H1 (cell line): ENCODE results near the gene AGBL5. TPM values are rescaled to one million over a fixed set of nuclear protein-coding genes. Genes with fewer than 3 reads are reported as not detected.

Experiments used
- CTBP2 ChIP-seq: IDR thresholded peaks from 2 replicates; pipeline ENCODE4 v1.7.0; 2011; ENCODE audit warnings: borderline replicate concordance, mild to moderate bottlenecking, moderate library complexity, mixed read lengths, low read length; ENCODE audit not compliant: insufficient read depth, insufficient read length
- GTF2F1 ChIP-seq: IDR thresholded peaks from 2 replicates; pipeline ENCODE4 v1.6.1; 2012; ENCODE audit warnings: low read depth, low read length, improper control_type of control experiment, borderline replicate concordance
- RFX5 ChIP-seq: IDR thresholded peaks from 2 replicates; pipeline ENCODE4 v1.6.1; 2011; ENCODE audit warnings: low read depth, low read length, improper control_type of control experiment, borderline replicate concordance
- RNF2 ChIP-seq: fragments of 200-900, 300-1000 bp; sonication (generic); IDR thresholded peaks from 2 replicates; pipeline ENCODE4 v1.7.1; 2016; ENCODE audit warnings: borderline replicate concordance, low read depth, mild to moderate bottlenecking, antibody characterized with exemption, low read length; ENCODE audit not compliant: poor library complexity, severe bottlenecking; ENCODE audit errors: missing control alignments
- polyA plus RNA-seq, 7 experiments: library from polyadenylated mRNA; depleted of rRNA in 3 of 7; stranded (reverse) in 5 of 7; unstranded in 2 of 7; fragments of >200 nt in 5 of 7; fragments of 200-250 nt in 2 of 7; gene quantifications; 1 replicate in 5 of 7; 2 replicates in 1 of 7; 4 replicates in 1 of 7; pipeline versions ENCODE4 v1.2.1 to v1.2.3, GENCODE V29; 2011 to 2013; ENCODE audit warnings: missing spikeins in 2 of 7, mixed read lengths in 2 of 7
- total RNA-seq: library from RNA; stranded (reverse); fragmentation: NEBNext Ultra II Directional; extraction: Animal tissue kit (Norgen Biotek cat#: 25700); gene quantifications from 2 replicates; pipeline ENCODE4 v1.2.1, GENCODE V29; 2021

AGBL5 gene
- total and polyA plus RNA-seq, 2 of the 8 experiments (the other 6 are each of a cell fraction or from before 2014, with no cell fraction given), result 45.4 to 62.0 TPM

- TF ChIP-seq RNF2 (no peak), CTBP2 (no peak), GTF2F1 (no peak), RFX5 (no peak)
- TF ChIP-seq, all 59 proteins: peak for 0
Observed at GRCh38 chr2:27003007-27003406, 48.5 kb upstream of the AGBL5 start (continued).
